Measurements from ENCODE around the gene AJUBA. TPM values are rescaled to one million over a fixed set of nuclear protein-coding genes. Genes with fewer than 3 reads are reported as not detected.

Gene AJUBA
- total RNA-seq, 4 donors from 2014 or later = 66.2 to 98.4 (median 74.8) TPM

DNA sequence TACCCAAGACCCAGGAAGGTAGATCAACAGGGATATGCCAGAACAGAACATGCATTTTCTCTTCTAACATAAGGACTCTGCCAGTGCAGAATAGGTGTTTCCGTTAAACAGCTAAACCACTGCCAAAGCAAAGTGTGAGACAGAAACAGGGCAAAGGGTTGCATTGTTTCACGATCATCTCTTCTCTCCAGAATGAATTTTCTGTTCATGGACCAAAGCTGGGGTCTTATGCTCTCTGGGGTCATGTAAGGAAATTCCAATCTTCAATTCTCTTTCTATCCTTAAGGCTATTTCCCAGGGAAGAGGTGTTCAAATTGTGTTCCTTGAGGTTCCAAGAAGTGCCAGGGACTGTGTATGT is 41.4 kb upstream of the AJUBA start:
- no peak for DNase-seq (ENCODE audit: low spot score in 2 of 2)
- WGBS, 2 donors = 87 to 95% methylated on average over 2 of the region's 2 CpGs
- TF ChIP-seq POLR2A (IDR thresholded peaks at IDR 0.05) = no peak
- TF ChIP-seq, protein P1, sequence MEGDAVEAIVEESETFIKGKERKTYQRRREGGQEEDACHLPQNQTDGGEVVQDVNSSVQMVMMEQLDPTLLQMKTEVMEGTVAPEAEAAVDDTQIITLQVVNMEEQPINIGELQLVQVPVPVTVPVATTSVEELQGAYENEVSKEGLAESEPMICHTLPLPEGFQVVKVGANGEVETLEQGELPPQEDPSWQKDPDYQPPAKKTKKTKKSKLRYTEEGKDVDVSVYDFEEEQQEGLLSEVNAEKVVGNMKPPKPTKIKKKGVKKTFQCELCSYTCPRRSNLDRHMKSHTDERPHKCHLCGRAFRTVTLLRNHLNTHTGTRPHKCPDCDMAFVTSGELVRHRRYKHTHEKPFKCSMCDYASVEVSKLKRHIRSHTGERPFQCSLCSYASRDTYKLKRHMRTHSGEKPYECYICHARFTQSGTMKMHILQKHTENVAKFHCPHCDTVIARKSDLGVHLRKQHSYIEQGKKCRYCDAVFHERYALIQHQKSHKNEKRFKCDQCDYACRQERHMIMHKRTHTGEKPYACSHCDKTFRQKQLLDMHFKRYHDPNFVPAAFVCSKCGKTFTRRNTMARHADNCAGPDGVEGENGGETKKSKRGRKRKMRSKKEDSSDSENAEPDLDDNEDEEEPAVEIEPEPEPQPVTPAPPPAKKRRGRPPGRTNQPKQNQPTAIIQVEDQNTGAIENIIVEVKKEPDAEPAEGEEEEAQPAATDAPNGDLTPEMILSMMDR (IDR thresholded peaks at IDR 0.05) = no peak
- no peak overlapping the region for H3K4me3 ChIP-seq (ENCODE audit: low read depth, poor library complexity, severe bottlenecking)
- intact Hi-C loops (cut with DNase I; ENCODE audit: low total_unique reads) = no loop called here

DNA sequence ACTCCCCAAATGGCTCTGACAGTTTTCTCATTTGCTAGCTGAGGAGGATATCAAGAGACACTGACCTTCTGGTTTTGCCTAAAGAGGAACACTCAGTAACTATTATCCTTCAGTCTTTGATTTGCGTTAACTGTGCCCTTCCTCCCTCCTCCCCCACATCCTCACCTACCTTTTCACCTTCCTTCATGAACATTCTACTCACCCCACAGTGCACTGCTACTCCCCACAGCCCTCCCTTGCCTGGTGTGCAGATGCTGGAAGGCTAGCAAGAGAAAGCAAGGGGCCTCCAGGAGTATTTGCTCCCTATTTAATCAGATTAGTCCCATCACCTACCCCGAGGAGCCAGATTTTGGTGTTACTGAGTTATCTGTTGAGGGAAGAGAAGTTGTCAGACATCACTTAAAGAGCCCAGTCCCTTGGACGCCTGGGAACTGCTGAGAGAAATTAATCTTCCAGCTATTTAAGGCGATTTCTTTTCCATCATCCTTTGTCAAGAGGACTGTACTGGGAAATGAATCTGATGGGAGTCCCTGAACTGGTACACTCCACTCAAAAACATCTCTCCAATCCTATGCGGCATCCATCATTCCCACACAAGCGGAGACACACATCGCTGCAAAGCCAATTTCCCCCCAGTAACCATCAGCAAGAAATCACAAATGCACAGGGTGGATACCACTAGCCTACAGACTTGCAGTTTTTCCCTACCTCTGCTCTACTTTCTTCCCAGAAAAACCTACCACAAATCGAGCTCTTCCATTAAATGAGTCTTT is 40.9 kb upstream of the AJUBA start:
- TF ChIP-seq POLR2A (IDR thresholded peaks at IDR 0.05) = no peak
- TF ChIP-seq, protein P1 (IDR thresholded peaks at IDR 0.05) = no peak
- H3K4me3 ChIP-seq (ENCODE audit: low read depth, poor library complexity, severe bottlenecking) = no peak overlapping the region
- 79 to 84% methylated on average over 8 of the region's 8 CpGs for WGBS, 2 donors
- no peak for DNase-seq (ENCODE audit: low spot score in 2 of 2)
- intact Hi-C loops (cut with DNase I; ENCODE audit: low total_unique reads) = no loop called here

DNA sequence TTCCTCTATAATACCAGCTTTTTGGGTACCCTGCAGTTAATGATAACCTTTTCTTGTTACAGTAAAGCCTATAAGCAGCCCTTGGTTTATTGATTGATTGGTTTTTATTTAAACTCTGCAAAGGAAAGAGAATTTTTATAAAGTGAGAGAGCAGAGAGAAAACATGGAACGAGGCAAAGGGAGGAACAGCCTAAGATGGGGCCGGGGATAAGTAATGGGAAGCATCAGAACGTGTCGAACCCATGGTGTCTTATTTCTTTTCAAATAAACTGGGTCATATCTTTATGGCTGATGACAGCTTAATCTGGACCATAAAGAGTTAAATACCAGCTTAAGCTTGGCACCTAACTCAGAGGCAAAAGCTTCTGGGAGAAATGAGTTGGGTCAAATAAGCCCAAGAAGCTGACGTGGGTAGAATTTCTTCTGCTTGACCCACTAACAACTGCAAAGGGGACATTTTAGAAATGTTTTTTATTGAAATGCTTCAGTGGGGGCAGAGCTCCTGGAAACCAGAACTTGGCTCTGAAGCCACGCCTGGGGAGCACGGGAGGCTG is 39.6 kb upstream of the AJUBA start:
- intact Hi-C loops (cut with DNase I; ENCODE audit: low total_unique reads) = no loop called here

DNA sequence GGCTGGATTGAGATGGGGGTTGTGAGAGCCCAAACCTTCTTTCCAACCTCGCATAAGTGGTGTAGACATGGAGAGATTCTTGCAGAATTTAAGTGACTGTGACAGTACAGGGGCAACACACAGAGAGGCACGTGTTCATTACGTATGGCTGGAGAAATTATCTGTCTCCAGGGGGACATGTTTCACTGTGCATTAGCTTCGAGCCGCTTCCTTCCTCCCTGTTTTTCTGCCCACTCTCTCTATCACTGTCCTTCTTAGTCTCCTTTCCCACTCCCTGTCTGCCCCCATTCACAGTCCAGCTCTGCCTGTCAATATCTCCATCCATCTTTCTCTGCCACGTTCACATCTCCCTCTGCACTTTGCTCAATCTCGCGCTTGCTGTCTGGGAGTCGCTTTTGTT is 39.1 kb upstream of the AJUBA start:
- DNase-seq (ENCODE audit: low spot score in 2 of 2) = no peak
- no peak for TF ChIP-seq POLR2A (IDR thresholded peaks at IDR 0.05)
- TF ChIP-seq, protein P1 (IDR thresholded peaks at IDR 0.05) = no peak
- 80 to 82% methylated on average over 9 of the region's 9 CpGs for WGBS, 2 donors
- H3K4me3 ChIP-seq (ENCODE audit: low read depth, poor library complexity, severe bottlenecking) = no peak overlapping the region
- intact Hi-C loops (cut with DNase I; ENCODE audit: low total_unique reads) = no loop called here

More for the DNA sequence above, 39.6 kb upstream of the AJUBA start:
- DNase-seq (ENCODE audit: low spot score in 2 of 2) = no peak
- H3K4me3 ChIP-seq (ENCODE audit: low read depth, poor library complexity, severe bottlenecking) = no peak overlapping the region
- TF ChIP-seq POLR2A (IDR thresholded peaks at IDR 0.05) = no peak
- TF ChIP-seq, protein P1 (IDR thresholded peaks at IDR 0.05) = no peak
- 56 to 64% methylated on average over 7 of the region's 7 CpGs for WGBS, 2 donors

DNA sequence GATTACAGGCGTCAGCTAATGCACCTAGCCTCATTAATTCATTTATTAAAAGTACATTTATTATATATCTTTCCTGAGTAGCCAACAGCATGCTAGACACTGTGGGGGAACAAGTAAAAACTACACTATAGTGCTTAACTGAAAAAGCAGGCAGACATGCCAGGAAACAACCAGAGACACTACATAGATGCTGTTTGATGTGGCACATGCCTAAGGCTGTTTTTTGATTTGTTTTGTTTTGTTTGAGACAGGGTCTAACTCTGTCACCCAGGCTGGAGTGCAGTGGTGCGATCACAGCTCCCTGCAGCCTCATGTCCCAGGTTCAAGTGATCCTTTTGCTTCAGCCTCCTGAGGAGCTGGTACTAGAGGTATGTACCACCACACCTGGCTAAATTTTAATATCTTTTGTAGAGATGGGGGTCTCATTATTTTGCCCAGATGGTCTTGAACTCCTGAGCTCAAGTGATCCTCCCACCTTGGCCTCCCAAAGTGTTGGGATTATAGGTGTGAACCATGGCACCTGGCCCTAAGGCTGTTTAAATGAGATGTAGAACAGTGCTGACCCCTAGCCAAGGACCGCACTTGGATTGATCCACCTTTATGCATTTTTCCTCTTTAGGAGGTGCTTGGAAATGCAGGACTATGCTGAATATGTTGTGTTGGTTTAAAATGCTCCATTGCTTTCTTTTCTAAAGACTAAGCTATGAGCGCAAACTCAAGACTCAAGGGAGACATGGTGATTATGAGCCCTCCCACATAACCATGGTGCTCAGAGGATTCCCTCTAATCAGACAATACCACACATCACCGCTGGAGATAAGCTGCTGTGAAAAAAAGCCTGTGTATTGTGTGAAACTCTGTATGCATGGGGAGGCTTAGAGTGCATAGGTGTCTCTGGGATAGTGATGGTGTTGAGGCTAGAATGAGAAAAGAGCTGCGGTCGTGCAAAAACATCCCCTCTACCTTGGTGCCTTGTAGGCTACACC is 38.1 kb upstream of the AJUBA start:
- DNase-seq (ENCODE audit: low spot score in 2 of 2) = no peak
- TF ChIP-seq, protein P1 (IDR thresholded peaks at IDR 0.05) = no peak
- WGBS, 2 donors = 91 to 95% methylated on average over 7 of the region's 7 CpGs
- intact Hi-C loops (cut with DNase I; ENCODE audit: low total_unique reads) = no loop called here
- no peak overlapping the region for H3K4me3 ChIP-seq (ENCODE audit: low read depth, poor library complexity, severe bottlenecking)
